CD14-positive monocyte (primary cell): ENCODE data around the gene COPS6. TPM values are rescaled to one million over a fixed set of nuclear protein-coding genes. Genes with fewer than 3 reads are reported as not detected.

Experiments
- DNase-seq, 3 donors: peaks; one replicate each; pipeline ENCODE4 v3.0.0-alpha.2; 2011 to 2022
- H2AFZ ChIP-seq: 2 replicates; pipeline ENCODE4 v1.6.0; 2012; ENCODE audit warnings: mild to moderate bottlenecking, low read depth, low read length, inconsistent platforms; ENCODE audit not compliant: insufficient read depth, poor library complexity, severe bottlenecking
- H3K27ac ChIP-seq, 2 donors: 1 replicate in 1 of 2; 2 replicates in 1 of 2; pipeline ENCODE4 v1.5.1; 2012 to 2013; ENCODE audit warnings: low read length in 2 of 2, control low read depth in 1 of 2, inconsistent platforms in 1 of 2, low read depth in 1 of 2, mild to moderate bottlenecking in 1 of 2
- H3K27me3 ChIP-seq, 2 donors: one replicate each; pipeline versions ENCODE4 v1.6.0 to v1.6.1; 2011 to 2013; ENCODE audit warnings: low read length in 2 of 2; ENCODE audit not compliant: control insufficient read depth in 2 of 2, insufficient read depth in 2 of 2
- H3K36me3 ChIP-seq, 2 donors: replicated peaks in 1 of 2; 1 replicate in 1 of 2; 2 replicates in 1 of 2; pipeline versions ENCODE4 v1.5.1 to v1.6.1; 2012 to 2013; ENCODE audit warnings: low read length in 2 of 2, control low read depth in 1 of 2, inconsistent platforms in 1 of 2, mild to moderate bottlenecking in 1 of 2; ENCODE audit not compliant: insufficient read depth in 2 of 2, control insufficient read depth in 1 of 2
- H3K4me1 ChIP-seq, 2 donors: 1 replicate in 1 of 2; 2 replicates in 1 of 2; pipeline versions ENCODE4 v1.5.1 to v1.6.1; 2012 to 2013; ENCODE audit warnings: low read length in 2 of 2, control low read depth in 1 of 2, inconsistent platforms in 1 of 2, mild to moderate bottlenecking in 1 of 2, moderate library complexity in 1 of 2; ENCODE audit not compliant: insufficient read depth in 2 of 2, control insufficient read depth in 1 of 2
- H3K4me2 ChIP-seq: replicated peaks from 2 replicates; pipeline ENCODE3; 2012; ENCODE audit warnings: low read length, moderate library complexity, mild to moderate bottlenecking; ENCODE audit not compliant: poor library complexity, severe bottlenecking; ENCODE audit errors: extremely low read depth
- H3K4me3 ChIP-seq, 3 experiments: fragments of 200-600 bp in 1 of 3; sonication (generic) in 1 of 3; replicated peaks in 1 of 3; 1 replicate in 2 of 3; 2 replicates in 1 of 3; pipeline ENCODE4 v1.5.1; 2011 to 2013; ENCODE audit warnings: low read length in 3 of 3, mild to moderate bottlenecking in 3 of 3, control low read depth in 2 of 3, low read depth in 2 of 3, inconsistent platforms in 1 of 3, moderate library complexity in 1 of 3
- H3K79me2 ChIP-seq: 2 replicates; pipeline ENCODE4 v1.6.0; 2012; ENCODE audit warnings: mild to moderate bottlenecking, control low read depth, inconsistent platforms, low read length, moderate library complexity; ENCODE audit not compliant: insufficient read depth
- H3K9ac ChIP-seq: 2 replicates; pipeline ENCODE4 v1.6.0; 2017; ENCODE audit warnings: low read length, mild to moderate bottlenecking; ENCODE audit not compliant: insufficient read depth, poor library complexity, severe bottlenecking
- H3K9me3 ChIP-seq, 2 donors: replicated peaks in 1 of 2; 1 replicate in 1 of 2; 2 replicates in 1 of 2; pipeline versions ENCODE4 v1.5.1 to v1.6.1; 2012 to 2013; ENCODE audit warnings: low read length in 2 of 2, control low read depth in 1 of 2; ENCODE audit not compliant: control insufficient read depth in 1 of 2, insufficient read depth in 1 of 2
- H4K20me1 ChIP-seq: 2 replicates; pipeline ENCODE4 v1.6.0; 2012; ENCODE audit warnings: mild to moderate bottlenecking, low read length, control low read depth, moderate library complexity; ENCODE audit not compliant: insufficient read depth
- H3K27ac Mint-ChIP-seq, 7 donors: one replicate each; pipeline ENCODE4 v1.8.0; 2020; ENCODE audit warnings: mild to moderate bottlenecking in 7 of 7, mixed read lengths in 7 of 7, moderate library complexity in 6 of 7, inconsistent platforms in 2 of 7
- H3K27me3 Mint-ChIP-seq, 3 donors: one replicate each; pipeline ENCODE4 v1.8.0; 2021 to 2022; ENCODE audit warnings: low read depth in 3 of 3, mild to moderate bottlenecking in 3 of 3, mixed read lengths in 3 of 3, moderate library complexity in 3 of 3, inconsistent platforms in 1 of 3
- H3K36me3 Mint-ChIP-seq, 2 donors: one replicate each; pipeline ENCODE4 v1.8.0; 2020; ENCODE audit warnings: mixed read lengths in 2 of 2, inconsistent platforms in 1 of 2, mild to moderate bottlenecking in 1 of 2
- H3K4me1 Mint-ChIP-seq: one replicate; pipeline ENCODE4 v1.8.0; 2020; ENCODE audit warnings: mild to moderate bottlenecking, mixed read lengths
- H3K4me3 Mint-ChIP-seq, 2 donors: one replicate each; pipeline ENCODE4 v1.8.0; 2020; ENCODE audit warnings: mild to moderate bottlenecking in 2 of 2, mixed read lengths in 2 of 2, moderate library complexity in 1 of 2
- H3K9me3 Mint-ChIP-seq, 7 donors: one replicate each; pipeline ENCODE4 v1.8.0; 2020 to 2022; ENCODE audit warnings: mixed read lengths in 7 of 7, mild to moderate bottlenecking in 6 of 7, moderate library complexity in 6 of 7, inconsistent platforms in 2 of 7
- CTCF ChIP-seq: fragments of 200-600 bp; IDR thresholded peaks from one replicate; pipeline ENCODE4 v1.8.0; 2022; ENCODE audit warnings: antibody characterized with exemption, mild to moderate bottlenecking
- WGBS: methylation state at CpG from one replicate; pipeline ENCODE4 v1.1.5; 2013; ENCODE audit warnings: missing lambda C conversion rate; ENCODE audit not compliant: insufficient coverage; 5-methylcytosine and 5-hydroxymethylcytosine counted together
- intact Hi-C, 2 donors: fragments of 100-400 bp; cut with micrococcal nuclease; formaldehyde crosslinking; loops; one replicate each; pipeline versions ENCODE4 v1.15.0 to v1.15.1; 2023
- polyA plus RNA-seq, 3 donors: library from polyadenylated mRNA; depleted of rRNA in 1 of 3; unstranded in 2 of 3; stranded (reverse) in 1 of 3; fragments of 300-500 nt in 2 of 3; fragments of >200 nt in 1 of 3; fragmentation: Illumina TruSeq in 2 of 3; gene quantifications; 1 replicate in 2 of 3; 2 replicates in 1 of 3; pipeline ENCODE4 v1.2.3, GENCODE V29; 2012 to 2021

The COPS6 gene
- polyA plus RNA-seq, 3 donors: 77.1 to 119 (median 109) TPM

GRCh38 chr7:100119970-100120732 lies 31.4 kb downstream of the COPS6 start:
- intact Hi-C loops: loop anchor here (1.0 to 10.0 kb wide), 2 partner anchors 7 to 555 kb away; partner anchors contain the start of gene GNB2 (in 1 of the 2)
- peak overlapping the region; percentile 91 for H2AFZ ChIP-seq
- H4K20me1 ChIP-seq: no peaks in the 10 kb centered on the region
- Mint-ChIP-seq H3K4me3 (peak overlapping the region; percentile 90 to 98), H3K27ac (peak overlapping the region; percentile 97 to 99 (median 99)), H3K9me3 (no peaks in the 10 kb centered on the region), H3K36me3 (peaks cover 2 to 10% of the 10 kb centered on the region in 2 donors), H3K4me1 (peaks cover 45% of the 10 kb centered on the region), H3K27me3 (no peaks in the 10 kb centered on the region)
- peaks cover 41 to 46% of the 10 kb centered on the region in 2 donors for H3K4me1 ChIP-seq
- H3K9me3 ChIP-seq: no peaks in the 10 kb centered on the region
- peak overlapping the region; percentile 98 for H3K4me2 ChIP-seq
- H3K9ac ChIP-seq: peak overlapping the region; percentile 72
- no peak for TF ChIP-seq CTCF
- DNase-seq: peak in 2 of 3 donors; percentile 31 to 35
- WGBS: 61% methylated on average over 9 of the region's 19 CpGs
- no peaks in the 10 kb centered on the region for H3K36me3 ChIP-seq
- H3K27me3 ChIP-seq: no peaks in the 10 kb centered on the region
- peaks cover 15% of the 10 kb centered on the region for H3K79me2 ChIP-seq
- peak overlapping the region; percentile 68 to 91 for H3K27ac ChIP-seq
- H3K4me3 ChIP-seq: peak overlapping the region; percentile 53 to 91 (median 89)

- H3K9me3 ChIP-seq: no peaks in the 10 kb centered on the region
- TF ChIP-seq CTCF: no peak
- Mint-ChIP-seq H3K4me1 (peaks cover 50% of the 10 kb centered on the region), H3K36me3 (peaks cover 2 to 5% of the 10 kb centered on the region in 2 donors), H3K9me3 (no peaks in the 10 kb centered on the region), H3K27me3 (no peaks in the 10 kb centered on the region), H3K27ac (peak overlapping the region in 6 of 7 donors; percentile 22 to 99 (median 88)), H3K4me3 (peak overlapping the region in 1 of 2 donors; percentile 13)
- peak overlapping the region in 1 of 3 experiments; percentile 89 for H3K4me3 ChIP-seq
- H3K9ac ChIP-seq: no peak overlapping the region
- no peak overlapping the region for H3K4me2 ChIP-seq
- H3K4me1 ChIP-seq: peaks cover 46 to 51% of the 10 kb centered on the region in 2 donors
- no peak overlapping the region for H2AFZ ChIP-seq
- no peaks in the 10 kb centered on the region for H3K36me3 ChIP-seq
- H3K79me2 ChIP-seq: peaks cover 19% of the 10 kb centered on the region
- intact Hi-C loops: loop anchor here in 1 of 2 donors (10.0 kb wide), 1 partner anchor 554 kb away; the partner anchor contains the start of gene GNB2
- no peak for DNase-seq
- H4K20me1 ChIP-seq: peaks cover 3% of the 10 kb centered on the region
- peak overlapping the region in 1 of 2 donors; percentile 91 for H3K27ac ChIP-seq
- WGBS: 57% methylated on average over 1 of the region's 1 CpG
- no peaks in the 10 kb centered on the region for H3K27me3 ChIP-seq
Observed at GRCh38 chr7:100120733-100121036, 31.9 kb downstream of the COPS6 start.
